ENCODE data around the gene PTPN14.

DNA sequence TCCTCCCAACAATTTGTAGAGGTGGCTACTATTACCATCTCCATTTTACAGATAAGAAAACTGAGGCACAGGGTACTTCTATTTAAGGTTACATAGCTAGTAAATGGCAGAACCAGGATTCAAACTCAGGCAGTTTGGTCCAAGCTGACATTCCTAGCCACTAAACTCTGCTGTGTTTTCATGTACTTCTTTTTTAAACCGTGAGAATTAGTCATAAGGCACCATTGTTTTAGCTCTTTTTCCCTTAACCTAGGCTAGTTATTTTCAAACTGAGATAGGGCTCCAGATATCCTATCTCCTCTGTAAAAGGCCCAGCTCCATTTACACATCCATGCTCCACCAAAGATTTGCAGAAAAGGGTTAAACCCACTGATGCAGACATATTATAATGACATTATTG, 92.9 kb downstream of the PTPN14 start:
- TF ChIP-seq, protein P1, sequence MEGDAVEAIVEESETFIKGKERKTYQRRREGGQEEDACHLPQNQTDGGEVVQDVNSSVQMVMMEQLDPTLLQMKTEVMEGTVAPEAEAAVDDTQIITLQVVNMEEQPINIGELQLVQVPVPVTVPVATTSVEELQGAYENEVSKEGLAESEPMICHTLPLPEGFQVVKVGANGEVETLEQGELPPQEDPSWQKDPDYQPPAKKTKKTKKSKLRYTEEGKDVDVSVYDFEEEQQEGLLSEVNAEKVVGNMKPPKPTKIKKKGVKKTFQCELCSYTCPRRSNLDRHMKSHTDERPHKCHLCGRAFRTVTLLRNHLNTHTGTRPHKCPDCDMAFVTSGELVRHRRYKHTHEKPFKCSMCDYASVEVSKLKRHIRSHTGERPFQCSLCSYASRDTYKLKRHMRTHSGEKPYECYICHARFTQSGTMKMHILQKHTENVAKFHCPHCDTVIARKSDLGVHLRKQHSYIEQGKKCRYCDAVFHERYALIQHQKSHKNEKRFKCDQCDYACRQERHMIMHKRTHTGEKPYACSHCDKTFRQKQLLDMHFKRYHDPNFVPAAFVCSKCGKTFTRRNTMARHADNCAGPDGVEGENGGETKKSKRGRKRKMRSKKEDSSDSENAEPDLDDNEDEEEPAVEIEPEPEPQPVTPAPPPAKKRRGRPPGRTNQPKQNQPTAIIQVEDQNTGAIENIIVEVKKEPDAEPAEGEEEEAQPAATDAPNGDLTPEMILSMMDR (IDR thresholded peaks at IDR 0.05), result no peak
- no peak for TF ChIP-seq ELF4 (CRISPR knock-in tag; IDR thresholded peaks at IDR 0.05; ENCODE audit: low read depth)
- TF ChIP-seq ZNF138 (CRISPR knock-in tag; conservative IDR thresholded peaks at IDR 0.05), result no peak
- no peak for TF ChIP-seq TEAD4 (CRISPR knock-in tag; IDR thresholded peaks at IDR 0.05)
- TF ChIP-seq, protein P2, sequence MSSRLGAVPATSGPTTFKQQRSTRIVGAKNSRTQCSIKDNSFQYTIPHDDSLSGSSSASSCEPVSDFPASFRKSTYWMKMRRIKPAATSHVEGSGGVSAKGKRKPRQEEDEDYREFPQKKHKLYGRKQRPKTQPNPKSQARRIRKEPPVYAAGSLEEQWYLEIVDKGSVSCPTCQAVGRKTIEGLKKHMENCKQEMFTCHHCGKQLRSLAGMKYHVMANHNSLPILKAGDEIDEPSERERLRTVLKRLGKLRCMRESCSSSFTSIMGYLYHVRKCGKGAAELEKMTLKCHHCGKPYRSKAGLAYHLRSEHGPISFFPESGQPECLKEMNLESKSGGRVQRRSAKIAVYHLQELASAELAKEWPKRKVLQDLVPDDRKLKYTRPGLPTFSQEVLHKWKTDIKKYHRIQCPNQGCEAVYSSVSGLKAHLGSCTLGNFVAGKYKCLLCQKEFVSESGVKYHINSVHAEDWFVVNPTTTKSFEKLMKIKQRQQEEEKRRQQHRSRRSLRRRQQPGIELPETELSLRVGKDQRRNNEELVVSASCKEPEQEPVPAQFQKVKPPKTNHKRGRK (CRISPR knock-in tag; IDR thresholded peaks at IDR 0.05; ENCODE audit: borderline replicate concordance), result no peak
- TF ChIP-seq, protein P3, sequence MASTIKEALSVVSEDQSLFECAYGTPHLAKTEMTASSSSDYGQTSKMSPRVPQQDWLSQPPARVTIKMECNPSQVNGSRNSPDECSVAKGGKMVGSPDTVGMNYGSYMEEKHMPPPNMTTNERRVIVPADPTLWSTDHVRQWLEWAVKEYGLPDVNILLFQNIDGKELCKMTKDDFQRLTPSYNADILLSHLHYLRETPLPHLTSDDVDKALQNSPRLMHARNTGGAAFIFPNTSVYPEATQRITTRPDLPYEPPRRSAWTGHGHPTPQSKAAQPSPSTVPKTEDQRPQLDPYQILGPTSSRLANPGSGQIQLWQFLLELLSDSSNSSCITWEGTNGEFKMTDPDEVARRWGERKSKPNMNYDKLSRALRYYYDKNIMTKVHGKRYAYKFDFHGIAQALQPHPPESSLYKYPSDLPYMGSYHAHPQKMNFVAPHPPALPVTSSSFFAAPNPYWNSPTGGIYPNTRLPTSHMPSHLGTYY (CRISPR knock-in tag; IDR thresholded peaks at IDR 0.05), result no peak
- TF ChIP-seq, protein P4, sequence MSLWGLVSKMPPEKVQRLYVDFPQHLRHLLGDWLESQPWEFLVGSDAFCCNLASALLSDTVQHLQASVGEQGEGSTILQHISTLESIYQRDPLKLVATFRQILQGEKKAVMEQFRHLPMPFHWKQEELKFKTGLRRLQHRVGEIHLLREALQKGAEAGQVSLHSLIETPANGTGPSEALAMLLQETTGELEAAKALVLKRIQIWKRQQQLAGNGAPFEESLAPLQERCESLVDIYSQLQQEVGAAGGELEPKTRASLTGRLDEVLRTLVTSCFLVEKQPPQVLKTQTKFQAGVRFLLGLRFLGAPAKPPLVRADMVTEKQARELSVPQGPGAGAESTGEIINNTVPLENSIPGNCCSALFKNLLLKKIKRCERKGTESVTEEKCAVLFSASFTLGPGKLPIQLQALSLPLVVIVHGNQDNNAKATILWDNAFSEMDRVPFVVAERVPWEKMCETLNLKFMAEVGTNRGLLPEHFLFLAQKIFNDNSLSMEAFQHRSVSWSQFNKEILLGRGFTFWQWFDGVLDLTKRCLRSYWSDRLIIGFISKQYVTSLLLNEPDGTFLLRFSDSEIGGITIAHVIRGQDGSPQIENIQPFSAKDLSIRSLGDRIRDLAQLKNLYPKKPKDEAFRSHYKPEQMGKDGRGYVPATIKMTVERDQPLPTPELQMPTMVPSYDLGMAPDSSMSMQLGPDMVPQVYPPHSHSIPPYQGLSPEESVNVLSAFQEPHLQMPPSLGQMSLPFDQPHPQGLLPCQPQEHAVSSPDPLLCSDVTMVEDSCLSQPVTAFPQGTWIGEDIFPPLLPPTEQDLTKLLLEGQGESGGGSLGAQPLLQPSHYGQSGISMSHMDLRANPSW (CRISPR knock-in tag; conservative IDR thresholded peaks at IDR 0.05; ENCODE audit: low read depth), result no peak
- TF ChIP-seq SP1 (CRISPR knock-in tag; conservative IDR thresholded peaks at IDR 0.05), result no peak
- TF ChIP-seq TCF7 (CRISPR knock-in tag; IDR thresholded peaks at IDR 0.05; ENCODE audit: low read depth), result no peak
- TF ChIP-seq, protein P5, sequence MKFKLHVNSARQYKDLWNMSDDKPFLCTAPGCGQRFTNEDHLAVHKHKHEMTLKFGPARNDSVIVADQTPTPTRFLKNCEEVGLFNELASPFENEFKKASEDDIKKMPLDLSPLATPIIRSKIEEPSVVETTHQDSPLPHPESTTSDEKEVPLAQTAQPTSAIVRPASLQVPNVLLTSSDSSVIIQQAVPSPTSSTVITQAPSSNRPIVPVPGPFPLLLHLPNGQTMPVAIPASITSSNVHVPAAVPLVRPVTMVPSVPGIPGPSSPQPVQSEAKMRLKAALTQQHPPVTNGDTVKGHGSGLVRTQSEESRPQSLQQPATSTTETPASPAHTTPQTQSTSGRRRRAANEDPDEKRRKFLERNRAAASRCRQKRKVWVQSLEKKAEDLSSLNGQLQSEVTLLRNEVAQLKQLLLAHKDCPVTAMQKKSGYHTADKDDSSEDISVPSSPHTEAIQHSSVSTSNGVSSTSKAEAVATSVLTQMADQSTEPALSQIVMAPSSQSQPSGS (CRISPR knock-in tag; IDR thresholded peaks at IDR 0.05; ENCODE audit: borderline replicate concordance, low read depth), result no peak
- no peak for TF ChIP-seq KAT7 (CRISPR knock-in tag; IDR thresholded peaks at IDR 0.05; ENCODE audit: borderline replicate concordance)
